H1 (cell line): ENCODE data around the gene RNPS1. TPM values are rescaled to one million over a fixed set of nuclear protein-coding genes. Genes with fewer than 3 reads are reported as not detected.

Experiments used
- CTCF ChIA-PET: fragments of 300-600 bp; sonication (Branson Sonifier 250); formaldehyde crosslinking; loops from one replicate; lab custom pipeline; 2021; ENCODE audit not compliant: partially characterized antibody; lab: Charles Lee
- POLR2A ChIA-PET: fragments of 300-600 bp; sonication (Branson Sonifier 250); formaldehyde crosslinking; loops from one replicate; lab custom pipeline; 2021; ENCODE audit warnings: inconsistent platforms; ENCODE audit not compliant: partially characterized antibody; lab: Charles Lee
- DNase-seq, 2 experiments: peaks; one replicate each; pipeline versions ENCODE4 v3.0.0 to v3.0.0-alpha.2; 2010 to 2022; ENCODE audit warnings: low spot score in 2 of 2, low read depth in 1 of 2, mixed read lengths in 1 of 2
- FAIRE-seq: peaks from 2 replicates; lab custom pipeline; 2011; peaks lifted over from hg19 to GRCh38; lab: Jason Lieb, UNC
- H2AFZ ChIP-seq: 2 replicates; pipeline ENCODE4 v1.8.1; 2012; ENCODE audit warnings: low read length, inconsistent platforms
- H2AK5ac ChIP-seq: 2 replicates; pipeline ENCODE4 v1.6.1; 2013; ENCODE audit warnings: low read depth, low read length
- H2BK120ac ChIP-seq: replicated peaks from 2 replicates; pipeline ENCODE3; 2013; ENCODE audit warnings: low read depth, low read length, inconsistent platforms
- H2BK12ac ChIP-seq: 2 replicates; pipeline ENCODE4 v1.6.1; 2013; ENCODE audit warnings: low read depth, low read length
- H2BK15ac ChIP-seq: 2 replicates; pipeline ENCODE4 v1.6.1; 2013; ENCODE audit warnings: low read length
- H2BK20ac ChIP-seq: 2 replicates; pipeline ENCODE4 v1.6.1; 2013; ENCODE audit warnings: low read length
- H2BK5ac ChIP-seq: 2 replicates; pipeline ENCODE4 v1.6.1; 2013; ENCODE audit warnings: low read depth, low read length
- H3K14ac ChIP-seq: 2 replicates; pipeline ENCODE4 v1.6.1; 2013; ENCODE audit warnings: inconsistent platforms; ENCODE audit not compliant: insufficient read length
- H3K18ac ChIP-seq: 2 replicates; pipeline ENCODE4 v1.6.1; 2013; ENCODE audit warnings: low read length; ENCODE audit errors: extremely low read depth
- H3K23ac ChIP-seq: 2 replicates; pipeline ENCODE4 v1.6.1; 2013; ENCODE audit warnings: inconsistent platforms; ENCODE audit not compliant: insufficient read length
- H3K23me2 ChIP-seq: 2 replicates; pipeline ENCODE4 v1.6.1; 2013; ENCODE audit warnings: low read depth, low read length
- H3K27ac ChIP-seq: 2 replicates; pipeline ENCODE4 v1.6.1; 2011; ENCODE audit warnings: low read depth, low read length, inconsistent platforms
- H3K27me3 ChIP-seq, 4 experiments: replicated peaks in 1 of 4; 1 replicate in 1 of 4; 2 replicates in 3 of 4; pipeline versions ENCODE4 v1.6.1 to v1.8.1; 2011 to 2013; ENCODE audit warnings: low read length in 3 of 4, mild to moderate bottlenecking in 3 of 4, inconsistent platforms in 2 of 4, mixed read lengths in 2 of 4, moderate library complexity in 1 of 4; ENCODE audit not compliant: control insufficient read depth in 3 of 4, insufficient read depth in 3 of 4; ENCODE audit errors: extremely low read depth in 1 of 4
- H3K36me3 ChIP-seq, 4 experiments: 2 replicates each; pipeline versions ENCODE4 v1.6.1 to v1.8.1; 2011 to 2013; ENCODE audit warnings: mild to moderate bottlenecking in 4 of 4, low read length in 3 of 4, moderate library complexity in 2 of 4, control low read depth in 1 of 4, inconsistent platforms in 1 of 4; ENCODE audit not compliant: insufficient read depth in 4 of 4, control insufficient read depth in 2 of 4
- H3K4ac ChIP-seq: replicated peaks from 2 replicates; pipeline ENCODE3; 2013; ENCODE audit warnings: low read length, low read depth, mixed read lengths, inconsistent platforms; ENCODE audit not compliant: insufficient read length
- H3K4me1 ChIP-seq, 4 experiments: replicated peaks in 1 of 4; 1 replicate in 1 of 4; 2 replicates in 3 of 4; pipeline versions ENCODE4 v1.6.1 to v1.8.1; 2011 to 2013; ENCODE audit warnings: low read length in 3 of 4, inconsistent platforms in 2 of 4, mixed read lengths in 1 of 4; ENCODE audit not compliant: insufficient read depth in 4 of 4, control insufficient read depth in 3 of 4
- H3K4me2 ChIP-seq, 2 experiments: 2 replicates each; pipeline versions ENCODE4 v1.6.1 to v1.8.1; 2011 to 2013; ENCODE audit warnings: low read depth in 2 of 2, low read length in 2 of 2, control low read depth in 1 of 2, inconsistent platforms in 1 of 2, mild to moderate bottlenecking in 1 of 2; ENCODE audit not compliant: insufficient read depth in 1 of 2
- H3K4me3 ChIP-seq, 4 experiments: fragments of 200-600, 300-600 bp in 1 of 4; sonication (generic), shearing (Covaris generic), sonication (Bioruptor Twin) in 1 of 4; 2 replicates each; pipeline versions ENCODE4 v1.5.1 to v1.8.1; 2011 to 2016; ENCODE audit warnings: low read length in 4 of 4, low read depth in 3 of 4, control low read depth in 2 of 4, inconsistent platforms in 2 of 4, mild to moderate bottlenecking in 2 of 4, mixed read lengths in 1 of 4, moderate library complexity in 1 of 4; ENCODE audit not compliant: insufficient read depth in 2 of 4; ENCODE audit errors: extremely low read depth in 1 of 4
- H3K56ac ChIP-seq: replicated peaks from 2 replicates; pipeline ENCODE3; 2013; ENCODE audit warnings: low read depth, mild to moderate bottlenecking, mixed read lengths, low read length, inconsistent platforms; ENCODE audit not compliant: insufficient read length
- H3K79me1 ChIP-seq: 2 replicates; pipeline ENCODE4 v1.6.1; 2013; ENCODE audit warnings: low read depth, low read length, control low read depth
- H3K79me2 ChIP-seq, 2 experiments: 2 replicates each; pipeline versions ENCODE4 v1.6.1 to v1.8.1; 2012 to 2013; ENCODE audit warnings: low read length in 2 of 2, mild to moderate bottlenecking in 2 of 2, inconsistent platforms in 1 of 2; ENCODE audit not compliant: insufficient read depth in 2 of 2, control insufficient read depth in 1 of 2
- H3K9ac ChIP-seq, 4 experiments: replicated peaks in 1 of 4; 1 replicate in 1 of 4; 2 replicates in 3 of 4; pipeline versions ENCODE4 v1.6.1 to v1.8.1; 2011 to 2013; ENCODE audit warnings: low read depth in 3 of 4, low read length in 3 of 4, control low read depth in 2 of 4, mild to moderate bottlenecking in 2 of 4, moderate library complexity in 2 of 4, inconsistent platforms in 1 of 4; ENCODE audit errors: extremely low read depth in 1 of 4
- H3K9me3 ChIP-seq, 2 experiments: 2 replicates each; pipeline versions ENCODE4 v1.6.1 to v1.8.1; 2012 to 2013; ENCODE audit warnings: mild to moderate bottlenecking in 2 of 2, moderate library complexity in 2 of 2, control low read depth in 1 of 2, inconsistent platforms in 1 of 2, low read depth in 1 of 2, low read length in 1 of 2, mixed read lengths in 1 of 2; ENCODE audit not compliant: insufficient read depth in 2 of 2
- H4K20me1 ChIP-seq, 2 experiments: replicated peaks in 1 of 2; 2 replicates each; pipeline versions ENCODE3 to v1.8.1; 2011 to 2013; ENCODE audit warnings: inconsistent platforms in 2 of 2, low read length in 2 of 2, mild to moderate bottlenecking in 1 of 2; ENCODE audit not compliant: insufficient read depth in 2 of 2, control insufficient read depth in 1 of 2
- H4K5ac ChIP-seq: 2 replicates; pipeline ENCODE4 v1.6.1; 2013; ENCODE audit warnings: low read length, low read depth, mixed read lengths, inconsistent platforms; ENCODE audit not compliant: insufficient read length
- H4K8ac ChIP-seq: 2 replicates; pipeline ENCODE4 v1.8.0; 2013; ENCODE audit warnings: mild to moderate bottlenecking, moderate library complexity, low read length, inconsistent platforms; ENCODE audit not compliant: insufficient read depth; ENCODE audit errors: extremely low read depth
- H4K91ac ChIP-seq: replicated peaks from 2 replicates; pipeline ENCODE3; 2013; ENCODE audit warnings: low read length, mixed read lengths, inconsistent platforms; ENCODE audit not compliant: insufficient read length
- BACH1 ChIP-seq: IDR thresholded peaks from 2 replicates; pipeline ENCODE4 v1.6.1; 2012; ENCODE audit warnings: low read length, improper control_type of control experiment
- CBX8 ChIP-seq: fragments of 300-800, 300-1000 bp; sonication (generic); IDR thresholded peaks from 2 replicates; pipeline ENCODE4 v1.7.1; 2016; ENCODE audit warnings: low read depth, low read length, borderline replicate concordance
- CHD2 ChIP-seq: IDR thresholded peaks from 2 replicates; pipeline ENCODE4 v1.6.1; 2012; ENCODE audit warnings: low read length, improper control_type of control experiment
- EZH2 ChIP-seq: fragments of 200-600 bp; sonication (generic); IDR thresholded peaks from 2 replicates; pipeline ENCODE4 v1.7.1; 2012; ENCODE audit warnings: low read depth, mild to moderate bottlenecking, moderate library complexity, low read length, inconsistent platforms; ENCODE audit not compliant: severe bottlenecking
- GABPA ChIP-seq: IDR thresholded peaks from 2 replicates; pipeline ENCODE4 v1.6.1; 2011; ENCODE audit warnings: mild to moderate bottlenecking, low read length, moderate library complexity, borderline replicate concordance; ENCODE audit not compliant: insufficient read depth
- GTF2F1 ChIP-seq: IDR thresholded peaks from 2 replicates; pipeline ENCODE4 v1.6.1; 2012; ENCODE audit warnings: low read depth, low read length, improper control_type of control experiment, borderline replicate concordance
- HDAC6 ChIP-seq: IDR thresholded peaks from one replicate; pipeline ENCODE4 v1.7.1; 2012; ENCODE audit warnings: low read depth, mild to moderate bottlenecking, inconsistent platforms, low read length, moderate library complexity
- KDM5A ChIP-seq: fragments of 200-600 bp; IDR thresholded peaks from 2 replicates; pipeline ENCODE4 v1.7.1; 2012; ENCODE audit warnings: mild to moderate bottlenecking, low read length, inconsistent platforms, mixed read lengths
- MAFK ChIP-seq: IDR thresholded peaks from 2 replicates; pipeline ENCODE4 v1.6.1; 2012; ENCODE audit warnings: low read depth, mild to moderate bottlenecking, improper control_type of control experiment, low read length
- RBBP5 ChIP-seq: IDR thresholded peaks from 2 replicates; pipeline ENCODE4 v1.7.1; 2012; ENCODE audit warnings: low read depth, mild to moderate bottlenecking, inconsistent platforms, low read length, moderate library complexity, borderline replicate concordance
- SIN3A ChIP-seq, 2 experiments: IDR thresholded peaks in 1 of 2; conservative IDR thresholded peaks in 1 of 2; 2 replicates each; pipeline ENCODE4 v1.6.1; 2011 to 2012; ENCODE audit warnings: low read length in 2 of 2, improper control_type of control experiment in 1 of 2, low read depth in 1 of 2, mild to moderate bottlenecking in 1 of 2
- SP1 ChIP-seq: IDR thresholded peaks from 2 replicates; pipeline ENCODE4 v1.6.1; 2011; ENCODE audit warnings: low read depth, low read length
- WGBS, 2 experiments: shearing (Covaris generic) in 1 of 2; methylation state at CpG; one replicate each; pipeline versions ENCODE4 v1.1.6 to v1.1.7; 2013 to 2015; ENCODE audit warnings: low lambda C conversion rate in 2 of 2, mixed read lengths in 2 of 2, inconsistent platforms in 1 of 2, low coverage in 1 of 2, missing lambda C conversion rate in 1 of 2; ENCODE audit not compliant: insufficient replicate concordance in 2 of 2, insufficient coverage in 1 of 2, insufficient read length in 1 of 2; ENCODE audit errors: extremely low coverage in 1 of 2, missing lambda C conversion rate in 1 of 2; 5-methylcytosine and 5-hydroxymethylcytosine counted together
- polyA plus RNA-seq, 7 experiments: library from polyadenylated mRNA; depleted of rRNA in 3 of 7; stranded (reverse) in 5 of 7; unstranded in 2 of 7; fragments of >200 nt in 5 of 7; fragments of 200-250 nt in 2 of 7; gene quantifications; 1 replicate in 5 of 7; 2 replicates in 1 of 7; 4 replicates in 1 of 7; pipeline versions ENCODE4 v1.2.1 to v1.2.3, GENCODE V29; 2011 to 2013; ENCODE audit warnings: missing spikeins in 2 of 7, mixed read lengths in 2 of 7
- total RNA-seq: library from RNA; stranded (reverse); fragmentation: NEBNext Ultra II Directional; extraction: Animal tissue kit (Norgen Biotek cat#: 25700); gene quantifications from 2 replicates; pipeline ENCODE4 v1.2.1, GENCODE V29; 2021

Gene RNPS1
- total and polyA plus RNA-seq, 2 of the 8 experiments (the other 6 are each of a cell fraction or from before 2014, with no cell fraction given), result 330 to 350 TPM

- peaks cover 18 to 45% (median 30%) of the 10 kb centered on the region in 4 experiments for H3K36me3 ChIP-seq
- no peak overlapping the region for H4K8ac ChIP-seq
- H4K5ac ChIP-seq, result no peak overlapping the region
- H3K4me3 ChIP-seq, result no peak overlapping the region
- FAIRE-seq (no peak), DNase-seq (no peak)
- H3K4ac ChIP-seq, result no peak overlapping the region
- H2BK15ac ChIP-seq, result no peak overlapping the region
- no peak overlapping the region for H2BK12ac ChIP-seq
- H2BK20ac ChIP-seq, result no peak overlapping the region
- H3K9ac ChIP-seq, result no peak overlapping the region
- no peak overlapping the region for H3K23ac ChIP-seq
- no peak overlapping the region for H3K14ac ChIP-seq
- H3K79me2 ChIP-seq, result peaks cover 0 to 14% of the 10 kb centered on the region in 2 experiments; a peak in 2 of 4 replicates
- no peaks in the 10 kb centered on the region for H3K27me3 ChIP-seq
- H3K9me3 ChIP-seq, result no peaks in the 10 kb centered on the region
- H3K56ac ChIP-seq, result no peak overlapping the region
- peaks cover under 1% of the 10 kb centered on the region for H3K79me1 ChIP-seq
- H3K18ac ChIP-seq, result no peak overlapping the region
- no peak overlapping the region for H3K4me2 ChIP-seq
- no peak overlapping the region for H3K27ac ChIP-seq
- peaks cover under 1% of the 10 kb centered on the region; the same call in 1 of the 2 replicates for H3K23me2 ChIP-seq
- no peak overlapping the region for H2AK5ac ChIP-seq
- no peak overlapping the region for H4K91ac ChIP-seq
- ChIA-PET POLR2A (interaction anchor here (0.9 to 1.9 kb wide), 5 partner anchors 8 to 222 kb away, joined by 3 to 5 read pairs (median 3); partner anchors contain the start of gene TRAF7), CTCF (interaction anchor here (0.5 to 2.1 kb wide), 5 partner anchors 10 to 256 kb away, joined by 3 to 9 read pairs (median 4); partner anchors contain the start of gene DNASE1L2)
- no peak overlapping the region for H2BK120ac ChIP-seq
- H4K20me1 ChIP-seq, result peaks cover 4 to 19% of the 10 kb centered on the region in 2 experiments
- 97% methylated on average over 28 of the region's 30 CpGs; no CpG with 5 or more reads in 1 of the 2 experiments for WGBS, 2 experiments
- no peak overlapping the region for H2AFZ ChIP-seq
- no peak overlapping the region for H2BK5ac ChIP-seq
- H3K4me1 ChIP-seq, result peaks cover 0 to 2% (median 0%) of the 10 kb centered on the region in 4 experiments; a peak in 3 of 7 replicates
- TF ChIP-seq SIN3A (conservative IDR thresholded peaks at IDR 0.05 in 1 of 2, IDR thresholded peaks at IDR 0.05 in 1 of 2; ENCODE audit: low read depth in 1 of 2, low read length in 2 of 2), result no peak
- no peak for TF ChIP-seq GABPA
- no peak for TF ChIP-seq CBX8
- TF ChIP-seq KDM5A, result no peak
- no peak for TF ChIP-seq RBBP5
- TF ChIP-seq BACH1, result no peak
- TF ChIP-seq EZH2, result no peak
- TF ChIP-seq CHD2, result no peak
- no peak for TF ChIP-seq SP1
- TF ChIP-seq GTF2F1, result no peak
- TF ChIP-seq MAFK, result no peak
- no peak for TF ChIP-seq HDAC6
Measured at GRCh38 chr16:2244926-2245795, 22.8 kb downstream of the RNPS1 start.
